K562 (cell line): ENCODE data around the gene GLYAT. TPM values are rescaled to one million over a fixed set of nuclear protein-coding genes. Genes with fewer than 3 reads are reported as not detected.
A peak's percentile ranks its signal among the peaks of the same experiment; 100 is the strongest.

Experiments used
- CBFA2T2 ChIP-seq: fragments of 450-650 bp; conservative IDR thresholded peaks from 2 replicates; pipeline ENCODE4 v1.6.1; 2017; ENCODE audit warnings: mild to moderate bottlenecking
- DEAF1 ChIP-seq: fragments of 450-650 bp; formaldehyde crosslinking; IDR thresholded peaks from 2 replicates; pipeline ENCODE4 v1.4.0; 2020; ENCODE audit warnings: mild to moderate bottlenecking, moderate library complexity
- E2F6 ChIP-seq, 2 experiments: IDR thresholded peaks; 2 replicates each; pipeline ENCODE4 v1.6.1; 2011; ENCODE audit warnings: borderline replicate concordance in 1 of 2, control low read depth in 1 of 2, low read depth in 1 of 2, low read length in 1 of 2, mild to moderate bottlenecking in 1 of 2, mixed read lengths in 1 of 2, moderate library complexity in 1 of 2; ENCODE audit not compliant: insufficient read depth in 1 of 2, insufficient read length in 1 of 2, poor library complexity in 1 of 2, severe bottlenecking in 1 of 2; ENCODE audit errors: extremely low read depth in 1 of 2
- ESRRA ChIP-seq: fragments of 450-650 bp; IDR thresholded peaks from 2 replicates; pipeline ENCODE4 v1.6.1; 2014; ENCODE audit warnings: low read depth, mild to moderate bottlenecking, moderate library complexity, borderline replicate concordance
- GATAD2A ChIP-seq: fragments of 450-650 bp; IDR thresholded peaks from 2 replicates; pipeline ENCODE4 v1.6.1; 2017
- ID3 ChIP-seq, 2 experiments: fragments of 250-450 bp in 1 of 2; fragments of 450-650 bp in 1 of 2; sonication (Bioruptor Pico) in 1 of 2; IDR thresholded peaks; 2 replicates each; pipeline versions ENCODE4 v1.6.1 to v1.8.0; 2016 to 2021; ENCODE audit warnings: mild to moderate bottlenecking in 2 of 2, moderate library complexity in 2 of 2, missing compliant biosample characterization in 1 of 2, missing genetic modification characterization in 1 of 2
- ILK ChIP-seq: fragments of 450-650 bp; IDR thresholded peaks from 2 replicates; pipeline ENCODE4 v1.6.1; 2016; ENCODE audit warnings: missing genetic modification characterization, low read depth, mild to moderate bottlenecking, missing compliant biosample characterization, moderate library complexity, borderline replicate concordance
- KDM5B ChIP-seq: fragments of 200-600 bp; sonication (generic); IDR thresholded peaks from 2 replicates; pipeline ENCODE4 v1.6.1; 2012; ENCODE audit warnings: low read depth, mild to moderate bottlenecking, moderate library complexity, low read length, control low read depth, inconsistent platforms; ENCODE audit not compliant: insufficient replicate concordance
- NFE2 ChIP-seq: IDR thresholded peaks from 2 replicates; pipeline ENCODE4 v1.6.1; 2014; ENCODE audit warnings: antibody characterized with exemption, low read depth
- RFX1 ChIP-seq: fragments of 450-650 bp; IDR thresholded peaks from 2 replicates; pipeline ENCODE4 v1.6.1; 2016; ENCODE audit warnings: mild to moderate bottlenecking, moderate library complexity
- RHOXF2B ChIP-seq: fragments of 250-450 bp; sonication (Bioruptor Pico); conservative IDR thresholded peaks from 2 replicates; pipeline ENCODE4 v1.5.1; 2021
- STAT6 ChIP-seq: sonication (generic); formaldehyde crosslinking; IDR thresholded peaks from 2 replicates; pipeline ENCODE4 v1.8.1; 2023; ENCODE audit warnings: mild to moderate bottlenecking, missing genetic modification reagents
- TRIM24 ChIP-seq, 2 experiments: fragments of 450-650 bp; IDR thresholded peaks; 2 replicates each; pipeline ENCODE4 v1.6.1; 2016
- ZBED1 ChIP-seq: IDR thresholded peaks from 2 replicates; pipeline ENCODE4 v1.6.1; 2014
- ZBTB1 ChIP-seq: sonication (generic); formaldehyde crosslinking; IDR thresholded peaks from 2 replicates; pipeline ENCODE4 v1.8.1; 2023; ENCODE audit warnings: missing genetic modification reagents, low read depth, mild to moderate bottlenecking, borderline replicate concordance
- ZFP36 ChIP-seq: fragments of 150-350 bp; IDR thresholded peaks from 2 replicates; pipeline ENCODE4 v1.6.1; 2018; ENCODE audit warnings: low read length, low read depth; ENCODE audit not compliant: partially characterized antibody
- ZNF174 ChIP-seq: fragments of 250-450 bp; sonication (Bioruptor Pico); IDR thresholded peaks from 2 replicates; pipeline ENCODE4 v1.4.0; 2020; ENCODE audit warnings: mild to moderate bottlenecking
- ZNF253 ChIP-seq: fragments of 250-450 bp; sonication (Bioruptor Pico); conservative IDR thresholded peaks from 2 replicates; pipeline ENCODE4 v1.6.1; 2021; ENCODE audit warnings: mild to moderate bottlenecking
- ZNF311 ChIP-seq: fragments of 250-450 bp; sonication (Bioruptor Pico); IDR thresholded peaks from 2 replicates; pipeline ENCODE4 v1.4.0; 2020; ENCODE audit warnings: mild to moderate bottlenecking, moderate library complexity
- ZNF347 ChIP-seq: fragments of 450-650 bp; formaldehyde crosslinking; IDR thresholded peaks from 2 replicates; pipeline ENCODE4 v1.4.0; 2020; ENCODE audit warnings: low read depth, mild to moderate bottlenecking, moderate library complexity
- ZNF354B ChIP-seq: fragments of 250-450 bp; sonication (Bioruptor Pico); IDR thresholded peaks from 2 replicates; pipeline ENCODE4 v1.4.0; 2020
- ZNF77 ChIP-seq: fragments of 250-450 bp; sonication (Bioruptor Pico); IDR thresholded peaks from 2 replicates; pipeline ENCODE4 v1.5.0; 2020
- polyA plus RNA-seq, 8 experiments: library from polyadenylated mRNA; depleted of rRNA in 4 of 8; stranded (reverse) in 5 of 8; unstranded in 3 of 8; fragments of >200 nt; fragmentation: Nextera tagmentation in 2 of 8; fragmentation: Illumina TruSeq in 1 of 8; extraction: Ambion mirVana in 2 of 8; extraction: Trizol in 1 of 8; gene quantifications; 2 replicates each; pipeline versions ENCODE4 v1.2.1 to v1.2.3, GENCODE V29; 2011 to 2014; ENCODE audit warnings: inconsistent platforms in 1 of 8, missing spikeins in 1 of 8
- total RNA-seq, 7 experiments: library from RNA; depleted of rRNA in 6 of 7; stranded (reverse); fragments of >200 nt in 6 of 7; fragmentation: Illumina TruSeq in 2 of 7; extraction: Trizol in 2 of 7; gene quantifications; 2 replicates each; pipeline versions ENCODE4 v1.2.1 to v1.2.3, GENCODE V29; 2011 to 2021; ENCODE audit warnings: low replicate concordance in 1 of 7

Gene GLYAT
- total and polyA plus RNA-seq, 9 of the 15 experiments (the other 6 are each of a cell fraction or from before 2014, with no cell fraction given) = not detected

GRCh38 chr11:58726737-58727414 lies 4.9 kb downstream of the GLYAT start (continued):
- TF ChIP-seq ZBED1 (no peak), ID3 (CRISPR knock-in tag; IDR thresholded peaks at IDR 0.05) (no peak), ID3 (tag; IDR thresholded peaks at IDR 0.05) (no peak), CBFA2T2 (peak; percentile 78), DEAF1 (CRISPR knock-in tag) (no peak), ZNF347 (CRISPR knock-in tag) (no peak), STAT6 (CRISPR knock-in tag) (no peak), ZNF311 (CRISPR knock-in tag) (no peak), ZNF174 (CRISPR knock-in tag) (no peak), ZBTB1 (no peak), RFX1 (no peak), NFE2 (no peak), ZFP36 (no peak), RHOXF2B (no peak), E2F6 (IDR thresholded peaks at IDR 0.05; ENCODE audit: borderline replicate concordance in 1 of 2, extremely low read depth in 1 of 2, insufficient read depth in 1 of 2, insufficient read length in 1 of 2, low read depth in 1 of 2, low read length in 1 of 2, poor library complexity in 1 of 2, severe bottlenecking in 1 of 2) (no peak), ZNF253 (no peak), ZNF354B (CRISPR knock-in tag) (no peak), ILK (tag) (no peak), ESRRA (peak; percentile 59; the same call in 1 of the 2 replicates), ZNF77 (CRISPR knock-in tag) (no peak), GATAD2A (peak; percentile 69; the same call in 1 of the 2 replicates), TRIM24 (IDR thresholded peaks at IDR 0.05) (peak; percentile 16 to 52; a peak in 2 of 4 replicates), KDM5B (no peak)
